Rectal smooth muscle tissue (tissue), 1 donor: Measurements from ENCODE around the gene DNAJB5.

Source experiments
- H3K27ac ChIP-seq: one replicate; pipeline ENCODE4 v1.7.0; 2013; ENCODE audit warnings: low read depth, low read length, inconsistent platforms
- H3K27me3 ChIP-seq: one replicate; pipeline ENCODE4 v1.7.0; 2013; ENCODE audit warnings: low read length; ENCODE audit not compliant: control insufficient read depth, insufficient read depth
- H3K36me3 ChIP-seq: one replicate; pipeline ENCODE4 v1.7.0; 2013; ENCODE audit warnings: low read length; ENCODE audit not compliant: control insufficient read depth, insufficient read depth
- H3K4me1 ChIP-seq: one replicate; pipeline ENCODE4 v1.7.0; 2013; ENCODE audit warnings: low read length; ENCODE audit not compliant: control insufficient read depth, insufficient read depth
- H3K4me3 ChIP-seq: one replicate; pipeline ENCODE4 v1.7.0; 2013; ENCODE audit warnings: low read length
- H3K9ac ChIP-seq: one replicate; pipeline ENCODE4 v1.7.0; 2013; ENCODE audit warnings: low read length

Gene DNAJB5

GRCh38 chr9:34987160-34987901, 2.2 kb upstream of the DNAJB5 start:
- Histone ChIP-seq H3K36me3 (no peaks in the 10 kb centered on the region), H3K4me1 (peaks cover 14% of the 10 kb centered on the region), H3K9ac (no peak overlapping the region), H3K4me3 (no peak overlapping the region), H3K27ac (no peak overlapping the region), H3K27me3 (no peaks in the 10 kb centered on the region)

GRCh38 chr9:34988218-34989002, 1.1 kb upstream of the DNAJB5 start:
- Histone ChIP-seq H3K9ac (peak overlapping the region; percentile 5), H3K27ac (peak overlapping the region; percentile 78), H3K4me1 (peaks cover 24% of the 10 kb centered on the region), H3K4me3 (peak overlapping the region; percentile 71), H3K27me3 (no peaks in the 10 kb centered on the region), H3K36me3 (no peaks in the 10 kb centered on the region)

GRCh38 chr9:34989946-34990635, 546 bp downstream of the DNAJB5 start:
- peak overlapping the region; percentile 76 for H3K9ac ChIP-seq
- H3K27ac ChIP-seq = peak overlapping the region; percentile 99
- peaks cover 41% of the 10 kb centered on the region for H3K4me1 ChIP-seq
- H3K27me3 ChIP-seq = no peaks in the 10 kb centered on the region
- H3K4me3 ChIP-seq = peak overlapping the region; percentile 76
- H3K36me3 ChIP-seq = no peaks in the 10 kb centered on the region

- peak overlapping the region; percentile 99 for H3K27ac ChIP-seq
- H3K36me3 ChIP-seq = no peaks in the 10 kb centered on the region
- H3K9ac ChIP-seq = peak overlapping the region; percentile 69
- H3K4me1 ChIP-seq = peaks cover 48% of the 10 kb centered on the region
- H3K4me3 ChIP-seq = peak overlapping the region; percentile 76
- H3K27me3 ChIP-seq = no peaks in the 10 kb centered on the region
These were observed 1.5 kb downstream of the DNAJB5 start for GRCh38 chr9:34990908-34991606.

DNA sequence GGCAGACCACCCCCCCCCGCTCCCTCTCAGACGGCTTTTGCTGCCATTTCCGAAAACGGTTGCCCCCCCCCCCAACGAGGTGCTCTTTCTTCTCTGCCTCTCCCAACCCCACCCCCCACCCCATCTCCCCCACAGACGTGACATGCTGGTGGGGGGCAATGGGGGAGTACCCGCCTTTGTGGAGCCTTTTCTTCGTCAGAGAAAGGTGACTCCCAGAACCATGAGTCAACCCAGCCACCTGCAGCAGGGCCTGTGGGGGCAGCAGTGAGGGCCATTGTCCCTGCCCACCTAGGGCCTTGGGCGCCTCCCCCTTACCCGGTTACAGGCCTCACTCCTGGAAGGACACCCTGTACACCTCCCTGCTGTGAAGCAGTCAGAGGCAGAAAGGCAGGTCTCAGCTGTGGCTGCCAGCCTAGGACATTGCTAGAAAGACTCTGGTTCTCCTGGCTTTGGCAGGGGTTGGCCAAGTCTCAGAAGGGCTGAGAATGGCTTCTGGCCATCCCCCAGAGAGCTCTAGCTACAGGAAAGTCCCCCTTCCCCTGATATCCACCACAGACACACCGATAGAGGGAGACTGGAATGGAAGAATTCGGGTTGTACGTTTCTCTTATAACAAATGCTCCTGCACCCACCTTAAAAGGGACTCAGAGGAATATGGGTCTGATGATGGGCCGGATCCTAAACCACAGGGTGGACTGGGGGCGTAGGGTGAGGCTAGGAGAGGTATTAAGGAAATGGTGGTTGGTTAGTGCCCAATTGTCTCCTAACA, 2.2 kb downstream of the DNAJB5 start:
- no peaks in the 10 kb centered on the region for H3K27me3 ChIP-seq
- H3K9ac ChIP-seq = no peak overlapping the region
- H3K36me3 ChIP-seq = peaks cover 4% of the 10 kb centered on the region
- peak overlapping the region; percentile 55 for H3K4me3 ChIP-seq
- H3K4me1 ChIP-seq = peaks cover 48% of the 10 kb centered on the region
- peak overlapping the region; percentile 99 for H3K27ac ChIP-seq

- Histone ChIP-seq H3K36me3 (peaks cover 8% of the 10 kb centered on the region), H3K27ac (peak overlapping the region; percentile 99), H3K4me1 (peaks cover 48% of the 10 kb centered on the region), H3K4me3 (peak overlapping the region; percentile 1), H3K9ac (no peak overlapping the region), H3K27me3 (no peaks in the 10 kb centered on the region)
These were observed 2.9 kb downstream of the DNAJB5 start for GRCh38 chr9:34992376-34992951.

GRCh38 chr9:34993502-34994259, 4.1 kb downstream of the DNAJB5 start:
- peak overlapping the region; percentile 33 for H3K4me3 ChIP-seq
- H3K4me1 ChIP-seq = peaks cover 55% of the 10 kb centered on the region

DNA sequence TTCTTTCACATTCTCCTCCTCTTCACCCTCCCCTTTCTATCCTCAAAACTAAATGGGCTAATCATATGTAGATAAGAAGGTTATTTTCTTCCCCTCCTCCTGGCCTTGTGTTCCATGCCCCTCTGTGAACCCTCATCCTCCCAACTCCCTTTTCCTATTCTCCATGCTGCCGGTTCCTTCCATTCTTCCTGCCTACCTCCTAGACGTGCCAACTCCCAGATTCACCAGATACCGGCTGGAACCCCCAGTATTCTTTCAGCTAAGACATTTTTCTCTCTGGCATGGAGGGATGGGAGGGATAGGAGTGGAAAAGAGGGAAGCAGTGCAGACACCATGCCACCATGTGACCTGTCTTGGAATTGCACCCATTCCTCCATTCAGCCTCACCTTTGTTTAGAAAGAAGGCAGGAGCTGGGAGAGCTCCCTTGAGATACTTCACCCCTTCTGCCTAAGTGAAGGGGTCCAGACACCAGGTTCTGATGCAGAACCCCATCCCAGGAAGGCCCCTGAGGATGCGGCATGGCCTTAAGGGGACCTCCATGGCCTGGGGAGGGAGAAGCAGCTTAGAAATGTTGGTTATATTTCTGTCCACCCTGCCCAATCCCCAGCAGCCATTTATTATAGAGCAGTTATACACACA, 4.8 kb downstream of the DNAJB5 start:
- H3K9ac ChIP-seq = peak overlapping the region; percentile 5
- peaks cover 55% of the 10 kb centered on the region for H3K4me1 ChIP-seq
- H3K4me3 ChIP-seq = peak overlapping the region; percentile 33
- no peaks in the 10 kb centered on the region for H3K27me3 ChIP-seq
- peaks cover 8% of the 10 kb centered on the region for H3K36me3 ChIP-seq
- peak overlapping the region; percentile 99 for H3K27ac ChIP-seq

More at GRCh38 chr9:34993502-34994259, 4.1 kb downstream of the DNAJB5 start:
- no peaks in the 10 kb centered on the region for H3K27me3 ChIP-seq
- H3K27ac ChIP-seq = peak overlapping the region; percentile 99
- peaks cover 8% of the 10 kb centered on the region for H3K36me3 ChIP-seq
- H3K9ac ChIP-seq = peak overlapping the region; percentile 5

- peaks cover 55% of the 10 kb centered on the region for H3K4me1 ChIP-seq
- H3K4me3 ChIP-seq = no peak overlapping the region
- H3K27me3 ChIP-seq = no peaks in the 10 kb centered on the region
- no peak overlapping the region for H3K9ac ChIP-seq
- peak overlapping the region; percentile 99 for H3K27ac ChIP-seq
- H3K36me3 ChIP-seq = peaks cover 8% of the 10 kb centered on the region
These were observed 5.5 kb downstream of the DNAJB5 start for GRCh38 chr9:34994900-34995669.

DNA sequence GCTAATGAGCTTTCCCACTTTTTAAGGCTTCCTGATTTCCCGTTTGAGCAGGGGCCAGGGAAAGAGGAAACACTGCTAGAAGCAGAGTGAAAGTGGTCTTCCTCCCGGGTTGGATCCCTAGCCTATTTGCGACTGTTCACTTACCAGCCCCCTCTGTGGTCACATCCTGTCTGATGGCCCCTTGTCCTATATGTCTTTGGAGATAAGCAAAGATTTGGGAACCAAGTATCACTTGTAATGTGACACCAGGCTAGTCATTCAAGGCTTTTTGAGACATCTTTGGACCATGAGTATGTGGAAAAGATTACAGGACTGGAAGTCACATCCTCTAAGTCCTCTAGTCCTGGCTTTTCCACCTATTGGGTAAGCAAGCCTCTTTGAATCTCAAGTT, 6.1 kb downstream of the DNAJB5 start:
- no peak overlapping the region for H3K9ac ChIP-seq
- peak overlapping the region; percentile 99 for H3K27ac ChIP-seq
- H3K36me3 ChIP-seq = peaks cover 8% of the 10 kb centered on the region
- peaks cover 55% of the 10 kb centered on the region for H3K4me1 ChIP-seq
- no peaks in the 10 kb centered on the region for H3K27me3 ChIP-seq
- H3K4me3 ChIP-seq = no peak overlapping the region
